HG03280 (cell line): ENCODE results near the gene MRPL36.

Experiments
- ATAC-seq: cut with Tn5 transposase; IDR thresholded peaks from one replicate; pipeline ENCODE4 v1.9.1; 2021; ENCODE audit warnings: mild to moderate bottlenecking, moderate library complexity; ENCODE audit not compliant: unreplicated experiment

Gene MRPL36

DNA sequence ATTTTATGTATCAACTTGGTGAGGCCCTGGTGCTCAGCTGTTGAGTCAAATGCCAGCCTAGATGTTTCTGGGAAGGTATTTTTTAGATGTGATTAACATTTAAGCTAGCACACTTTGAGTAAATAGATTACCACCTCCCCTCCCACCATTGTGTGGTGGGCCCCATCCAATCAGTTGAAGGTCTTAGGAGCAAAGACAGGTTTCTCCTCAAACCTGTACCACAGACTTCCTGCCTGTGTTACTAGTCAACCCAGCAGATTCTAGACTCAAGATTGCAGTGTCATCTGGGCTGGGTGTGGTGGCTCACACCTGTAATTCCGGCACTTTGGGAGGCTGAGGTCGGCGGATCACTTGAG lies 33.8 kb downstream of the MRPL36 start:
- no peak for ATAC-seq

DNA sequence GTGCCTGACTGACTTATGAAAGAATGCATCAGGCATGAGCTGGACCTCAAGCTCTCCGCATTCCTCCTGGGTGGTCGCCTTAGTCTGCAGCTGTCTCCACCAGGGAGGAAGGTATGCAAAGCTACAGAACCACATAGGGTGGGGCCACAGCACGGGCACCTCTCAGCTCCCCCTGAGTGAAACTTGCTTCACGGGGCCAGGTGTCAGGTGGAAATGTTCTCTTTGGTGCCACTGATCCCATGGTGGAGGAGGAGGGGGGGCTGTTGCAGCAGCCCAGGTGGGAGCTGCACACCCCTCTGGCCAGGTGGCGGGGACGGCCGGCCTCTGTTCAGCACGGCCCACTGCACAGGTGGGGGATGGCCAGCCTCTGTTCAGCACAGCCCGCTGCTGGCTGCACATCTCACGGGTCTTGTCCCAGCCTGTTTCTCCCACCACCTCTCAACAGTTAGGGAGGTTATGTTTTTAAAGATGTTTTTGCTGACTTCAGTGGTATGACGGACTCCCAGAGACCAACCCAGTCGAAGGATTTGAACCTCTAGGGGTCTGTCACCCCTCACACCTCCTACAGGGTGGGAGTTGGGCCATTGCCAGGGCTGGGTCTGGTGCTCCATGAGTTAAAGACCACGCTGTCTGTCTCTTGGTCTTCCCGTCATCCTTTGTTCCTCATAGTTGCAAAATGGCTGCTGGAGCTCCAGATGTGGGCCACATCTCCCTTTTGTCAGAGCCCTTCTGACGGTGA lies 34.3 kb downstream of the MRPL36 start:
- no peak for ATAC-seq

DNA sequence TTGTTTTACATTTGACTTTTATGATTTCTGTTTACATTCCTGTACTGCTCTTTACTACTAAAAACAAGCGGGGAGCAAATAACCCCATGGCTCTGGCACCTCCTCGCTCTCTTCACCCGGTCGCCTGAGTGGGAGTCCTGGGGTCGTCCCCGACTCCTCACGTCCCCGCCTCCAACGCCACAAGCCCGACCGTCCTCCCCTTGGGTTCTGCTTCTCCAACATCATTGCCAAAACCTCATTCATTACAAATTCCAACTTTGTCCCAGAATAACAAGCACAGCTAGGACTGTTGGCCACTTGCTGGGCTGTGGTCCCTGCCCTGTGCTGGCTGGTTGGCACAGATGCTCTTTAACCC lies 35.1 kb downstream of the MRPL36 start:
- ATAC-seq, result no peak

DNA sequence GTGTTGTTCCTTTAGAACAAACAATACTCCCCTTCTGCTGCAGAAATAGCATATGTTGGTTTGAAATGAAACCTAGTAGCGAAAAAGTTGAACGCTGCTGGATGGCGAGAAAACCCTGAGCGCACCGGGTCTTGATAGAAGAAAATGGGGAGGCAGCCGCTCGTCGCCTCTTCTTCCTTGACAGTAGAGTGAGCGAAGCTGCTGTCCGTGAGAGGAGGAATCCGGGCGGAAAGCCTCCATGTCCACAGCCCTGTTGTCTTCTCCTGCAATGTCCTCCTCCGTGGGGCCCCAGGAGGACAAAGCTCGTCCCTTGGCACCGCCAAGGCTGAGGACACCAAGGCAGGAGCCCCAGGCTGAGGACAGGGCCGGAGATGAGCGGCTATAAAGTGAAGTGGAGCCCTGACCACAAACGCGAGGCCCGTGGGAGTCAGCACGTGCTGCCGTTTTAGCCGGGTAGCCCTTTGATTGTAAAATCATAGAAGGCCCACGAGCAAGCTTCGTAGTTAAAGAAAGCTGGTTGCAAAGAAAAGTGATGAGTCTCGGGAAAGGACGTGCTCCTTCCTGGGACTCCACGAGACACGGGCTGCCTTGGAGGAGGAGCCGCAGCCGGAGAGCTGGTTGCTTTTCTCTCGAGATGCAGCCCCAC lies 35.6 kb downstream of the MRPL36 start:
- no peak for ATAC-seq

DNA sequence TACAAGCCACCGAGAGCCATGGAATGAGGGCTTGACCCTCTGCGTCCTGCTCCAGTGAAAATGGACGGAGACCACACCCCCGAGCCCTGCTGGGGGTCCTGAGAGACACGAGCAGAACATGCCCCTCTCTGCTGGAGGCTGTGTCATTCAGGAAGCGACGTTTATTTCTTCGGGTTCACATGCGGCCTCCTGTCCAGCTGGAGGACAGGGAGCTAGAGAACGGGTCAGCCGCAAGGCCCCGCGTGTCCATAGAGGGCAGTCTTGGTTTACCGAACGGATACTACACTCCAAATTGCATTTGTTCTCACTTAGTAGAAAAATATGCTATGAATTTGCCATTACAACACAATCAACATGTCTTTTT lies 36.1 kb downstream of the MRPL36 start:
- no peak for ATAC-seq

DNA sequence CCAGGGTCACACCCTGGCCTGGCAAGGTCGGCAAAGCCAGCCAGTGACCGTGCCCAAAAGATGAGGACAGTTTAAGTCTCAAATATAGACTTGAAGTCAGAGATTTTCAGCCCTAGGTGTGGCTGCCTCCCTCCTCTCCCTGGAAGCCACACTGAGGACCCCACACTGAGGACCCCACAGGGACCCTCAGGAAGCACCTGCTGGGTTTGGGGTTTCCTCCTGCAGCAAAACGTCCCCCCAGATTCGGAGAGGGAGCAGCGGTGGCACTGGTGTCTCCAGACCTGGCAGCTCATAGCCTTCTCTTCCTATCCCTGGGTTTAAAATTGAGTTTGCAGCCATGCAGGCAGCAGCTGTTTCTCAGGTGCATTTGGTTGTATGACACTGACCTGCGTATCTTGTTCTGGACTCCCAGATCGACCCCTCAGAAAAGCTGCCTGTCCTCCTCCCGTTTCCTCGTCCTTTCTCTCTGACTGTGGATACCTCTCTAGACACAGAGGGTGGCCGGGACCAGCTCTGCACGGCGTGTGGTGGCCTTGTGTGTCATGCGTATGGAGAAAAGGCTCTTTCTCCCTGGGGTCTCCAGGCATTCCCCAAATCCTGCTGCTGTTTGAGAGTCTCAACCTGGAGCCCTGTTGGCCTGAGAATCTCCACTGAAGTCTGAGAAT lies 36.6 kb downstream of the MRPL36 start:
- ATAC-seq, result no peak

DNA sequence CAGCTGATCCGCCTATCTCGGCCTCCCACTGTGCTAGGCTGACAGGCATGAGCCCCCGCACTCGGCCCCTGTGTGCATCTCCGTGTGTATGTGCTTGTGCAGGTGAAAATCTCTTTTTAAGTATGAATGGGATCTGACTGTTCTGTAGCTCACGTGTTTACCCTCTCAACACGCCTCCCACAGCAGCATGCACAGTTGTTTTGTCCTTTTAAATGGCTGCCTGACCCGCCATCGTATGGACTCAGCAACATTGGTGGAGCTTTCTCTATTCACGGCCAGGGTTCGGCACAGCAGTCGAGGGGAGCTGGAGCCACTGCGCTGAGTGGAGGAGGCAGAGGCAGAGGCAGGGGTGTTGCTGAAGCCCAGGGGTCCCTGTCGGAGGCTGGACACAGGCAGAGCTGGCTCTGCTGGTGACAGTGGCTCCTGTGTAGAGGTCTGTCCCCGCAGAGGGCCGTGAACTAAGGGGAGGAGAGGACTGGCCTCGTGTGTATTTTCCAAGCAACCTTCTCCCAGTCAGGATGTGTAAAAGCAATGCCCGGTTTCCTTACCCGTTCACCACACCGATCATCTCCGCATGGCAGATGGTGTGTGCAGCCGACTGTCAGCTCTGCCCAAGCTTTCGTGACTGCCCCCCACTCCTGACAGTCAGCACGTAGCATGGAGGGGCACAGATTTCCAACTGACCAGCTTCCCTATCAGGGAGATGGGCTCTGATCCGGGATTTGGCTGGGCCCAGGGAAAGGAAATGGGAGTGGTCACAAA lies 37.3 kb downstream of the MRPL36 start:
- ATAC-seq, result no peak

DNA sequence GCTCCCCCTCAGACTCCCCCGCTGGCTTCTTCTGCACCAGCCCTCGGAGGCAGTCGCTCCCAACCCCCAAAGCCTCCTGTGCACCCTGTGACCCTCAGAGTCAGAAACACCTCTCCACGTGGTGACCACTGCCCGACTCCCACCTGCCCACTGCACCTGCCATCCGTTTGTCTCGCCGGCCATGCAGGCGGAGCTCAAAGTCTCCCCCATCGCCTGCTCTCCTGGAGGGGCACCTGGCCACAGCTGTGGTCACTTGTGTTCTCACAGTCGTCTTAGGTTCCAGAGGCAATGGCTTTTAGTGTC lies 38.2 kb downstream of the MRPL36 start:
- ATAC-seq, result no peak

DNA sequence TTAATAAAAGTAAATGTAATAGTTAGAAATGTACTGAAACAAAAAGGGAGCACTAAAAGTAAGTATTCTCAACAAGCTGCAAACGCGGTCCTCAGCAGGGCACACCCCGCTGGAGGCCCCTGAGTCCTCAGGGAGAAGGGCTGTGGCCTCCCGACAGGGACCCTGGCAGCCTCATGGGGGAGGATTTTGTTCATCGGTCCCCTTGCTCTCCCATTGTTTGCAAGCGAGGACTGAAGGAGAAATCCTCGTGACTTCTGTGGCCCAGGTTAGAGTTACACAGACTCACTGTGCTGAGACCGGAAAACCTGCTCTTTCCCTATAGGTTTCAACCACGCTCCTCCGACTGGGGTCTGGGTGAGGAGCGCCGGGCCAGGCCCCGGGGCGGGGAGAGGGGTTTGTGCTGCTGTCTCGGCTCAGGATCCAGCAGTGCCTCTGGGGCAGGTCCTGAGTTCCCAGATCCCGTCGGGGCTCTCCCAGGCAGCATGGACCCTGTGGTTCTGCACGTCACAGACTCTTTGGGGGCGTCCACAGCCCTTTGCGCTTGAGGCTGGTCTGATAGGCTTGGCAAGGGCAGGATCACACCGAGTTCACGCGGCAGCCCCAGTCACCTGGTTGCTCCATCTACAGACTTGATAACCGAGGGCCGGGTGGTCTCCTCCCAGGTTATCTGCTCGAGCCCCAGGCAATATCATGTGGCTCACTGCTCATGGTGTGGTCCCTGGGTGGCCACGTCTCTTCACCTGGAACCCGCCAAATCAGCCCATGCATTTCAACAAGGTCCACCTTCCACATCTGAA lies 38.8 kb downstream of the MRPL36 start:
- ATAC-seq, result no peak

DNA sequence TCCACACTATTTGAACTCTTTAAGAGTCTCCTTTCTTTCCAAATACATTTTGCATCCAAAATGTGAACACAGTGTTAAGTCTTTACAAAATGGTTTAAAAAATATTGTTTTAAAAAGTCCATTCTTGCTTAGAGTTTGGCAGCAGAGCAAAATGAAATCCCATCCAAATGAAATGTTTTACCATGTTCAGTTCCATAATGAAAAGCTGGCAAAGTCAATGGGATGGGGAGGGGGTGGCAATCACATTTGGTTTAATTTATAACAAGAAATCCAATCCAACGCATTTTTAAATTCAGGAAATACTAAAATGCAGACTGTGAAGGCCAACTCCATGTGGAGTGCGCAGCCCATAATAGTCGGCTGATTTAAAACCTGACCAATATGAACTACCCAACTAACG lies 39.4 kb downstream of the MRPL36 start:
- ATAC-seq, result no peak

DNA sequence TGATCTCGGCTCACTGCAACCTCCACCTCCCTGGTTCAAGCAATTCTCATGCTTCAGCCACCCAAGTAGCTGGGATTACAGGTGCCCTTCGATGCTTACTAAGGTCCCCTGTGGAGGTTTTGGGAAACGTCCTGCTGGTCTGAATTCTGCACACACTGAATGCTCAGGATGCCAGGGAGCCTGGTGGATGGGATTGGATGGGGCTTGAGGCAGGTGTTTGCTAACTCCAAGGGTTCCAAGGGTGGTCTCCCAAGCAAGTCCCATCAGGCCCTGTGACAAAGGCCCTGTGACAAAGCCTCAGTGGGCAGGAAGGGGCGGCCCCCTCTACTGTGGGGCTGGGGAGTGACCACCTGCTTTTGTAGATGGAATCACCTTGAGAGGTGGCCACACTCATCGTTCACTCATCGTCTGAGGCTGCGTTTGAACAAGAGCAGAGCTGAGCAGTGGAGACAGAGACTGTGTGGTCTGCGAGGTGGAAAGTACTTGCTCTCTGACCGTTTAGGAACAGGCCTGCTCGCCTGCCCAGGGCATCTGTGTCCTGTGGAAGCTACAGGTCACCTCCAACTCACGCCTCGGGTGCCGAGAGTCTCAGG lies 40.2 kb downstream of the MRPL36 start:
- no peak for ATAC-seq

DNA sequence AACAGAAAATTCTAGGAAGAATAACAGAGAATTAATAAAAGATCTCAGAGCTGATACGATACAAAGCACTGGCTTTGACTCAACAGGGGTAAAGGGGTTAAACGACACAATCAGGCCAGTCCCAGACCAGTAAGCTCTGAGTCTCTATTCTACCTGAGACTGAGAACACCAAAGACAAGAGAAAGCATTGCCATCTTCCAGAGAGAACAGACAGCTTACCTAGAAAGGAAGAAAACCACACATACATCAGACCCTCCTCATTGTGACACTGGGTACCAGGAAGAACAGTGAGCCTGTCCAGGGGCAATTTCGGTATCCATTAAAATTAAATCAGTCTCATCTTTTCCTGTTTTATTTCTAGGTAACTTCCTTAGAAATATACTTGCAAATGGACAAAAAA lies 41.1 kb downstream of the MRPL36 start:
- no peak for ATAC-seq

DNA sequence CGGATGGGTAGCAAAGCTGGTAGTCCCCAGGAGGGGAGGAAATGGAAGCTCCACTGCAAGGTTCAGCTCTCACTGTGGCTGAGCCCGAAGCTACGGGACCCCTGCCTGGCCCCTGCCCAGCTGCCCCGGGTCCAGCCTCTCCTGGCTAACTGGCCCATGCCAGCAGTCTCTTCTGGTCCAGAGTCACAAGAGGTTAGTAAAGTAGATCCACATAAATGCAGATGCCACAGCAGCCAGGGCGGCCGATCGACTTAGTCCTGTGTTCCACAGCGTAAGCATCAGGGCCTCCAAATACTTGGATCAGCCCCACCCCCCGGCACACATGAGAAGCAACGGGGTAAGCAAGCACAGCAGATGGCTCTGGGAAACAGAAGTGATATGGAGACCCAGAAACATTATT lies 42.1 kb downstream of the MRPL36 start:
- ATAC-seq, result no peak

DNA sequence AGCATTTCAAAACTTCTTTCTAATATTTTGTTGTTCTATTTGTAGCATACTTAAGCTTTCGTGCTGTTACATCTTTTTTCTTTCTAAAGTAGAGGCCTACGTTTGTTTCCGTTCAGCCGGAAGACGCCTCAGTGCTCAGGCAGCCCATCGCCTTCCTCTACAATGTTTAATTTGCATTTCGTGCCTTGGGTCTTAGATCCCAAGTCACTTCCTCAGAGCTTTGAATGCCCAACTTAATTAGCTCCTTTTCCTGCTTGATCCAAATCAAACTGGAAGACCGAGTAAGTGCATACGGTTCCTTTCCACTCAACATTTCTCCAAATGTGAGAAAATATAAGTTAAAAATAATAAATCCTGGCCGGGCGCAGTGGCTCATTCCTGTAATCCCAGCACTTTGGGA lies 43.2 kb downstream of the MRPL36 start:
- no peak for ATAC-seq

DNA sequence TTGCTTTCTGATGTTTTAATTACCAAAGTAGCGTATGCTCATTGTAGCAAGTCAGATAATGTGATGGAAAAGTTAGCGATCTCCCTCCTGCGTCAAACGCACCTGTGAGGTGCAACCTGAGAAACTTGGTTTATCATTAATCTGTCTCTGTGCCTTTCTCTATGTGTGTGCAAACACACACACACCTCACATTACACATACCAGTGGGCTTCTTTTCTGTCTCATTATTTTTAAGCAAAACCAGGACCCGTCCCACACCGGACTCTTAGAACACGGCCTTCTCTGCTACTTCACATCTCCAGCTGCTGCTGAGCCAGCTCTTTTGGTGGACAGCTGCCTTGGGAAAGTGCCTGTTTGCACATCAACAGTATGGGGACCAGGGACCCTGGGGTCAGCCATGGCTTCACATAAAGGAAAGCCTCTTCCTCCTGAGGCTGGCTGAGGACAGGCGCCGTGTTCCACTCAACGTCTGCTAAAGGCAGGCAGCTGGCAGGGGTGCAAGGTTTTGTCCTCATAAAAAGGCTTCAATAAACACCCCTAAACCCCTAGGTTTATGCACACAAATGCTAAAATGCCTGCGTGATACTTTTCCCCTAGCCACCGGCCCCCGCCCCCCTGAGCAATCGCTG lies 44.2 kb downstream of the MRPL36 start:
- ATAC-seq, result no peak

DNA sequence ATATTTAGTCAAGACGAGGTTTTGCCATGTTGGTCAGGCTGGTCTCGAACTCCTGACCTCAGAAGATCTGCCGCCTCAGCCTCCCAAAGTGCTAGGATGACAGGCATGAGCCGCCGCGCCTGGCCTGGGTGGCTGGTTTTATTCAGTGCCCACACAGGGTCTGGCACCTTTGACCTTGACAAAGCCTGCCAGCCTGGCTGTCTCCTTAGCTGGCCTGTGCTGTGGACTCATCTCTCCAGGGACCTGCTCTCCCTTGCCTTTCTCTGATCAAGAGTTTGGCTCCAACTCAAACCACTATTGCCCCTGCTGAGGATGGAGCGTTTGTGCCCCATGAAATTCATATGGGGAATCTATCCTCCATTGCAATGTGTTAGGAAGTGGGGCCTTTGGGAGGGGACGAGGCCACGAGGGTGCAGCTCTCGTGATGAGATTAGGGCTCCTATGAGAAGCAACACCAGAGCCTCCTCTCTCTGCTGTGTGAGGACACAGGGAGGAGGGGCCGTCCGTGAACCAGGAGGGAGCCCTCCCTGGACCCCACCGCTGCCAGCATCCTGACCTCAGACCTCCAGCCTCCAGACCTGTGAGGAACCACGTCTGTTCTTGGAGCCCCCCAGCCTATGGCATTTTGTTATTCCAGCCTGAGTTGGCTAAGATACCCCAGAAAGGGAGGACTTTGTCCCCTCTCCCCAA lies 45.0 kb downstream of the MRPL36 start:
- no peak for ATAC-seq

DNA sequence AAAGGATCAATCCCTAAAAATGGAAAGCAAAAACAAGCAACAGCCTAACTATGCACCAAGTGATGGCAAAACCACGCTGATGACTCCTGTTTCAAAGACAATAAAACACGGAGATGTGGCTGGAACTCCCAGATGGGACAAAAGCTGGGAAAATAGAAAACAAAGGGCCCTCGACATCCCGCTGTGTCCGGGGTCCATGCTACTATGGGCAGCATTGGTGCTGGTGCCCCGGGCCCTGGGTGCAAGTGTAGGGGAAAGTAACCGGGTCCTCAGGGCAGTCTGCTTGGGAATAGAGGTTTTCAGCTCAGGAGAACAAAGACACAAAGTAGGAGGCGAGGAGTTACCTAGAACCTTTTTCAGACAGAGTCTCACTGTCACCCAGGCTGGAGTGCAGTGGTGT lies 46.1 kb downstream of the MRPL36 start:
- no peak for ATAC-seq

DNA sequence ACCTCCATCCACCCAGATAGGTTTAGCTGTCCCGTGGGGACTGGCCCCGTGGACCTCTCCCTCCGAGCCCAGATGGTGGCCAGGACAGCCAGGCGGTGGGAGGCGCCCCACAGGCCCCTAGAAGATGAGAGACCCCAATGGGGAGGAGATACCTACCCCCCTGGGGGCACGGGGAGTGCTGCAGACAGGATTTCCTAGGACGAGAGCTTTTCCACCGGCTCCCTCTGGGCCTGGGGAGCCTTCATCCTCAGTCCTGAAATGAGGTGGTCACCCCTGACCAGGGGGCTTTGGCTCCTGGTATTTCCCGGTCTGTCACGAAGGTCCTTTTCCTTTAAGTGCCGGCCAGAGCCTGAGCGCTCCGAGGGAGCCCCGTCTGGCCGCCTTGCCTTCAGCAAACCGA lies 46.8 kb downstream of the MRPL36 start:
- ATAC-seq, result no peak

DNA sequence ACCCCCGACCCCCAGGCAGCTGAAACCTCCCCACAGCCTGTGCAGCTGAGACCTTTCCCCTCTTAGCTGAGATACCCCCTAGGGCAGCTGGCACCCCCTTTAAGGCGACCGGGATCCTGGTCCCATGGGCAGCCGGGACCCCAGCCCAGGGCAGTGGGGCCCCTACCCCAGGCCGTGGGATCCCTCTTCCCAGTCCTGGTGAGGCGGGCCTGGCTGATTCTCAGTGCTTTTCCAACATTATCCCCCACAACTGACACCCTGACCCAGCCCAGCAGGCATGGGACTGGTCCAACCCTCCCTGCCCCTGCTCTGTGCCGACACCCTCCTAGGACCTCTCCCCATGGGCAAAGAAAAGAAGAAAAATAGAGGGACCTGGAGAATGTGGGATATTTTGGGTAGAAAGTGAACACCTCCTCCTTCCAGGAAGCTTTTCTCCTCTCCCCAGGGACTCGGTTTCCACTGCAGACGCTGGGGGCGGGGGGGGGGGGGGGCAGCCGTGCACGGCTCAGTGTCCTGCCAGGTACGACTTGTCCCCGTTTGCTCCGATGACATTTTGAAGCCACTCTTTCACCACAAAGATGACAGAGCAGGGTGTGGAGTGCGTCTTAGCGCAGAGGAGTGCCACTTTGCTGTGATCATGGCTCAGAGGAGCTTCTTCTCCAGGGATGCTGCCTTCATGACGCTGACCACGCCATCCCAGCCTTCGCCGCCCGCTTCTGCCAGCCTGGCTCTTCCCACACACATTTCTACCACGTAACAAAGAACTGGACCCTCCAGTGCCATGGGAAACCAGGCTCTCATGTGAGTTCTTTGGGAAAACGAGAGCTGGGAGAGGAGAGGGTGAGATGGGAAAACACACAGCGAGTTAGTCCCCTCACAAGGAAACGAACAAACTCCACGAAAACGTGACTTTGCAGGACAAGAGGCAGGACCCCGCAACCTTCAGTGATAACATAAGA lies 47.5 kb downstream of the MRPL36 start:
- no peak for ATAC-seq
